Activated CD4-positive, alpha-beta T cell treated with anti-CD3 and anti-CD28 coated beads, Interleukin-2, amount 50 U/mL, for 24 hours (primary cell): ENCODE data around the gene SRPK3.

Experiments used
- DNase-seq, 2 donors: peaks; one replicate each; pipeline ENCODE4 v3.0.0-alpha.2; 2020; ENCODE audit warnings: low read depth in 1 of 2, low spot score in 1 of 2

SRPK3 gene

GRCh38 chrX:153782871-153783270 is 2.0 kb downstream of the SRPK3 start:
- no peak for DNase-seq

DNA sequence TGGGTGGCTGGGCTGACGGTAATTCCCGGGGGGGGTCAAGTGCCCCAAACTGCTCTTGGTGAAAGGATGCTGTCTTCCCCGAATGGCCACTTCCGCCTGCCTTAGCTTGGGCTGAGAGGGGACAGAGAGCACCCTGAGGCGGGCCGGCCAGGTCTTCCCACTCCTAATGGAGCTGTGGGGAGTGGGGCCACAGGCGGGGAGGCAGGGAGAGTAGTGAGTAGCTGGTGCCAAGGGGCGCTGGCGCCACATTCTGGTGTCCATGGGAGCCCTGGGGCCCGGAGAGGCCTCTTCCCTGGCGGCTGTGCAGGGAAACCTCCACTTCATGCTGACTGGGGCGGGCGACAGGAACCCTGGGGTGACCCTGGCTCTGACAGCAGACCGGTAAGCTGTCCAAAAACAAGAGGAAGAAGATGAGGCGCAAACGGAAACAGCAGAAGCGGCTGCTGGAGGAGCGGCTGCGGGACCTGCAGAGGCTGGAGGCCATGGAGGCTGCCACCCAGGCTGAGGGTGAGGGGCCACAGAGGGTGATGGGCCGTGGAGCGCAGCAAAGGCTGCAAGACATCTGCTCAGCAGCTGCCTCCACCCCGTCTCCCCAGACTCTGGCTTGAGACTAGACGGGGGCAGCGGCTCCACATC is 2.7 kb downstream of the SRPK3 start:
- no peak for DNase-seq

- no peak for DNase-seq
Measured at GRCh38 chrX:153784325-153784967, 3.6 kb downstream of the SRPK3 start.

GRCh38 chrX:153786669-153787068 is 5.8 kb downstream of the SRPK3 start:
- no peak for DNase-seq

DNA sequence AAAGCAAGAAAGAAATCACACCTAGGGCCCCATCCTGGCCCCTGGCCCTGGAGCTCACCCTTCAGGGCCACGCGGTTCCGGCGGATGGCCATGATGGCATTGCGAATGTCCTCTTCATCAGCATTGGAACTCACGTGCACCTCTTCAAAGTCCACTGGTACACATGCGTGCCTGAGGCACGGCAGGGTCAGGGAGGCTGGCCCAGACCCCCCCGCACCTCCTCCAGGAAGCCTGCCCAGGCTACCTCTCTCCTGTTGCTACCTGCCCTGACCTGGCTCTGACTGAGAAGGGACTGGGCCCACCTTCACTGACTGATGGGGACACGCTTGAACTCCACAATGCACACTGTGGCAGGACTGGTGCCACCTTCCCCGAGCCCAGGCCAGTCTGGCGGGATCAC is 8.8 kb downstream of the SRPK3 start:
- DNase-seq, result no peak

DNA sequence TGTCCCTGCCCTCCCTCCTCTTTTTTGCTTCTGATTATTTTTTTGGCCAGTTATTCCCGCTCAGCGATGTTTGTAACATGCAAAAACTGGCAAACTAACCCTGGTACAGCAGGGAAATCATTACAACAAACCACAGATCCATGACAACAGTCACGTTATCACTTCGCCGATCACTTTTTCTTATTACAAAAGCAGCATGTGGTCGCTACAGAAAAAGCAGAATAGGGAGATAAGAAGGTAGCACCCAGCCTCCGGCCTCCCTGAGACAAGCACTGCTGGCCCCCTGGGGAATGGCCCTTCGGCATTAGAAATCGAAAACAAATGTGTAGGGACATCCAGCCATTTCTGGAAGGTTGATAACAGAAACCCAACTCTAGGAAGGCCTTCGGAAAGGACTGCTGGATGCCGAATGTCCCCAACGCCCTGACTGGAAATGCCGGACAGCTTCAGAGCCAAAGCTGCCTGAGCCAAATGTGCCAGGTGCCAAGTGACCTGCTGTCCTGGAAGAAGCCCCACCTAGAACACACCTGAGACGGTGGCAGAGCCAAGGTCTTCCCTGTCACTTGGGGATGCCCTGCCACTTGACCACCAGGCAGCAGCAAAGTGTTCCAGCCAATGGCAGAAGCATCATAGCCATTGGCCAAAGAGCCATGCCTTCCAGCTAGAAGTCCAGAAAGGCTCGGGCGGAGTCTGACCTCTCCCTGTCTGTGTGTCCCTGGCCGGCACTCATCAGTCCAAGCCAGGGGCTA is 10.4 kb downstream of the SRPK3 start:
- DNase-seq, result no peak

DNA sequence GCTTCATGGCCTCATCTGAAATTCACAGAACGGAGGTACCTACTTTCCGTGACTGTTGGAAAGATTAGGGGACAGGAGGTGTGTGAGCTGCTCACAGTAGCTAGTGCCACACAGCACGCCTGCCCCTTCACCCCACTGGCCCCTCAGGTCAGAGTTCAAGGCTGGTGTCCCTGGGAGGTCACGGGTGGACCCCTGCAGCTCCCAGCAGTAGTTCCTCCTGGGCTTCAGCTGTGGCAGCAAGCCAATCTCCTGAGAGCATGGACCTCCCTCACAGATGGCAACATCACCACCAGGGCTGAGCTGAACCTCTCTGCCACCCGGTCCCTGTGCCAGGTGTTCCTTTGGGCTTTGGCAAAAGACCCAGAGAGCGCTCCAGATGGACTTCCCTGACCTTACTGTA is 11.5 kb downstream of the SRPK3 start:
- DNase-seq, result no peak

DNA sequence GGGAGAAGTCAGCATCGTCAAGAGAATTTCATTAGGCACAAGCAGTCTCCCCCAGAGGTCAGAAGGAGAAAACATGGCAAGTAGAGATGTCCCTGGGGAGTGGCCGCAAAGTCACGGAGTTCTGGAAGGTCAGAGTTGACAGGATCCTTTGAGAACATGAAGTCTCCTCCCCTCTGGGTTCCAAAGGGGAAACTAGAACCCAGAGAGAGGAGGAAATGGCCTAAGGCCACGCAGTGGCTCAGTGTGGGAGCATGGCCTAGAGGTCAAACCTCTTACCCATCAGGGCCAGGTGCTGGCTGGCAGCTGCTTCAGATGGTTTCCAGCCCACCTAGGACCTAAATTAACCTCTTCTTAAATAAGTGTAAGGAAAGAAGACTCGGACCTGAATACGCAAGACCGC is 12.4 kb downstream of the SRPK3 start:
- DNase-seq, result no peak

DNA sequence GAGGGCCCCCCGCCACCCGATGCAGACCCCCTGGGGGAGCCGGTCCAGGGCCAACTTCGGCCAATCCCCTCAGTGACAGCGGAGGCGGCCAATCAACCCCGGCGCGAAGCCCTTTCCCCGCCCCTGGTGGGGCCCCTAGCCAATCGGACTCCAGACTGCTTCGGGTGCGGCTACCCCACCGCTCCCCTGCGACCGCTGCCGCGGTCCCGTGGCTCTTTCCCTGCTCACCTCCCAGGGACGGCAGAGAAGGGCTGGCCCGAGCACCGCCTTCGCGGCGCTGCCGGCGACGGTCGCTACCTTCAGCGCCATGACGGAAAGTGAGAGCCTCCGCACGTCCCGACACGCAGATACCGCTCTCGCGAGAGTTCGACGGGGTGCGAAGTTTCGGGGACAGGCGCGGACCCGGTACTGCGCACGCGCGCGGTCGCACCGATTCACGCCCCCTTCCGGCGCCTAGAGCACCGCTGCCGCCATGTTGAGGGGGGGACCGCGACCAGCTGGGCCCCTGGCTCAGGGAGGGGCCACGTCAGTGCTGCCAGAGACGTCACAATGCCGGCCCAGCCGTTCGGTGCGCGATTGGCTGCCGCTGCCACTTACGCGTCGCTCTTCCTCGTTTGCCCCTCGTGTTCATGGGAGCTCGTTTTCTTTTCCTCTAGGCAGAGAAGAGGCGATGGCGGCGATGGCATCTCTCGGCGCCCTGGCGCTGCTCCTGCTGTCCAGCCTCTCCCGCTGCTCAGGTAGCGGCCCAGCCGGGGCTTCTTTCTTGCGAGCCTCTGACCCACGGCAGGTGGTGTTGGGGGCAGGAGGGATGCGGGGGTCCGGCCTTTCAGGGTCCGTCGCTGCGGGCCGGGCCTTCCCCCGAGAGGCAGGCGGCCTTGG is 13.4 kb downstream of the SRPK3 start, which contains the start of the genes IDH3G and SSR4:
Gene IDH3G, minus strand, starts transcription at position 358 of the 879 bp plus-strand sequence. Its CDS starts 49 bp downstream, at position 309.
Gene SSR4, plus strand, starts transcription at position 651 of the 879 bp plus-strand sequence. Its CDS starts 20 bp downstream, at position 671.
- peak; percentile 77 to 88 for DNase-seq

DNA sequence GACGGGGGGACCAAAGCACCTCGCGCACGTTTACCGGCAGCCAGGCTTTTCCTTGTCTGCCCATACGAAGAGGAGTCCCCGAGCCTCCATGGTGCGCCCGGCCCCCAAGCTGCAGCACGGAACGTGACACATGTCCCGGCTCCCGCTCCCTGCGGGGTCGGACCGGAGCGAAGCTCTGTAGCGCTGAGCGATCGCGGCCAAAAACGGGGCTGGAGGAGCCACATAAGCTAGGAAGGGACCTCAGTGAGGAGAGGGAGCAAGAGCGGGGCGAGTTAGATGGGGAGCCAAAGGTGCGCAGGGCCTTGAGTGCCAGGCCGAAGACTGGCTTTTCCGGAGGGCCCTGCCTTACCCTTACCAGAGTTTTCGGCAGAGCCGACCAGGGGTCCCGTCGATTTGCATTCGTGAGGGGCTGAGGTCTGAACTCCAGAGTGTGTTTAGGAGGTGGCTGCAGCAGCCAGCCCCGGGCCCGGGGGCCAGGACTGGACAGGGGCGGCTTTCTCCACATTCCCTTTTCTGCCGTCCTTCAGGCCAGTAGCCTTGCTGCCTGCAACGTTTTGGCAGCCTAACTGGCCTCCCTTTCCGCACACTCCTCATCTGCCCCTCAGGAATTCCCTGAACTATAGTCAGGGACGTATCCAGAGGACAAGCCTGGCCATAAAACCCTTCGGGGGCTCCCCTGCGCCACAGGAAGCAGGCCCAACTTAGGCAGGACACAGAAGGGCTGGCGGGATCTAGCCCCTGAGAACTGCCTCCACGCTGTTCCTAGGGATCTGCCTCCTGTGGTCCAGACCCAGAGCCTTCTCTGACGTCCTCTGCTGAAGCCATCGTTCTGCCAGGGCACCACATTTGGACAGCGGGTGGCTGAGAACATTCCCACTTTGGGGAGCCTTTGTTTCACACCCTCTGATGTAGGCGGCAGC is 14.3 kb downstream of the SRPK3 start:
- DNase-seq, result no peak

GRCh38 chrX:153797415-153798015 is 16.7 kb downstream of the SRPK3 start:
- no peak for DNase-seq

DNA sequence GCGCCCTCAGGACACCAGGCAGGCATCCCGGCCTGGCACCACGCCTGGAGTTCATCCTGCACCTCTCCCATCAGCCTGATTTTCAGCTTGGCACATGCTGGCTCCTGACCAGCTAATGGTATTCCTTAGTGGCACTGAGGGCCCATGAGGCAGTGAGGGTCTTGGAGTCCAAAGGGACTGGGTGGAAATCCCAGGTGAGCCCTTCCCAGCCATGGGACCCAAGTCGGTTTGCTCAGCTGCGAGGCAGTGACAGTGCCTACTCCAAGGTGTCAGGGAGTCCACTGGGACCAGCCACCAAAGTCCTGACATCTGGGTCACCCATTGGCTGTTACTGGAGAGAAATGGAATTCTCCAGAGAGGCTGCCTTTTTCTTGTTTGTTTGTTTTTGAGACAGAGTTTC is 18.5 kb downstream of the SRPK3 start:
- DNase-seq, result no peak

DNA sequence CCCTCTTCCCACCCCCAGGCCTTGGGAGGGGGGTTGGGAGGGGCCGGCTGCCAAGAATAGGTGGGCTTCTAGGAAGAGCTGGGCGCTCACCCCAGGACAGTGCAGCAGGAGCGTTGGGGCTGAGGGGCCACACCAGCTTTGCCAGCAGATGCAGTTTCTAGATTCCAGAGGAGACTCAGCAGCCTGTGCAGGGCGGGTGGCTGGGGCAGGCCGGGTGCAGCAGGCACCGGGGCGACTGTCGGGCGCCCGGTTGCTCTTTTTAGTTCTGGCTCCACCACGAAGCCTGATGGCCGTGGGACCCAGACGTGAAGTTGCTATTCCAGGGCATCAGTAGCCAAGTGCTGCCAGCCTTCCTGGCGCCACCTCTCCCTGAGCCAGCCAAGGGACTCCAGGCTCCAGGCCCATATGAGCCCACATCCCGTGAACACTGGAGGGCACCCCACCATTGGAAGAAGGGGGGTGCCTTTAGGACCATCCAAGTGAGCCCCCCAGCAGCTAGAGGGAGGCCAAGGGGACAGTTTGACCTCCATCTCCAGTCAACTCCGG is 19.4 kb downstream of the SRPK3 start:
- DNase-seq, result no peak

- no peak for DNase-seq
Measured at GRCh38 chrX:153800746-153801145, 19.9 kb downstream of the SRPK3 start.

GRCh38 chrX:153801669-153802068 is 20.8 kb downstream of the SRPK3 start:
- DNase-seq, result no peak

- no peak for DNase-seq
Measured at GRCh38 chrX:153802513-153803045, 21.7 kb downstream of the SRPK3 start.

- DNase-seq, result no peak
Measured at GRCh38 chrX:153803211-153804099, 22.6 kb downstream of the SRPK3 start.

- DNase-seq, result no peak
Measured at GRCh38 chrX:153804100-153804595, 23.3 kb downstream of the SRPK3 start.
